Subcutaneous adipose tissue (tissue), 4 donors: Measurements from ENCODE around the gene ZSCAN9. TPM values are rescaled to one million over a fixed set of nuclear protein-coding genes. Genes with fewer than 3 reads are reported as not detected.

Source experiments
- total RNA-seq, 4 donors: library from RNA; depleted of rRNA; stranded (reverse); fragments of >200 nt; gene quantifications; one replicate each; pipeline ENCODE4 v1.1.0, GENCODE V29; 2016
- TF ChIP-seq, protein P1 (sequence below): fragments of 450-650 bp; IDR thresholded peaks from one replicate; pipeline ENCODE4 v1.5.1; 2016; ENCODE audit warnings: low read depth, mild to moderate bottlenecking, control low read depth, antibody characterized with exemption, moderate library complexity

Gene ZSCAN9
- total RNA-seq, 4 donors from 2014 or later, result 8.2 to 16.2 (median 13.5) TPM

DNA sequence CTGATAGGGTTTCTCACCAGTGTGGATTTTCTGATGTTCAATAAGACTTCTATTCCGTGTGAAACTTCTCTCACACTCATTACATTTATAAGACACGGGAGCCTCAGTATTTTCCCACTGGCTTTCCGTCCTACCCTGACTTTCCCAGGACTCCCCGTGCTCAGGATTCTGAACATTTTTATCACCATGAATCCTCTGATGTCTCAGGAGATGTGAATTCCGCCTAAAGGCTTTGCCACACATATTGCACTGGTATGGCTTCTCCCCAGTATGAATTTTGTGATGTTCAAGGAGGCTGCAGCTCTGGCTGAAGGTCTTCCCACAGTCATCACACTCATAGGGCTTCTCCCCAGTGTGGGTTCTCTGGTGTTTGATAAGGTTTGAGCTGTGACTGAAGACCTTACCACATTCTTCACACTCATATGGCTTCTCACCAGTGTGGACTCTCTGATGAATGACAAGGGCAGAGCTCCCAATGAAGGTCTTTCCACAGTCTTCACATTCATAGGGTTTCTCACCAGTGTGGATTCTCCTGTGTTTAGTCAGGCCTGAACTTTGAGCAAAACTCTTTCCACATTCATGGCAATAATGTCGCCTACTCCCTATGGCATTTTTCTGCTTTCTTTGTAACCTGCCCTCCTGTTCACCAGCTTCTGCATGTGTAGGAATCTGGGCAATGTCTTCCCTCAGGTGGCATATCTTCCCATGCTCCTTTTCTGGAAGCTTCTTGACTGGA is 20.3 kb downstream of the ZSCAN9 start:
- TF ChIP-seq, protein P1, sequence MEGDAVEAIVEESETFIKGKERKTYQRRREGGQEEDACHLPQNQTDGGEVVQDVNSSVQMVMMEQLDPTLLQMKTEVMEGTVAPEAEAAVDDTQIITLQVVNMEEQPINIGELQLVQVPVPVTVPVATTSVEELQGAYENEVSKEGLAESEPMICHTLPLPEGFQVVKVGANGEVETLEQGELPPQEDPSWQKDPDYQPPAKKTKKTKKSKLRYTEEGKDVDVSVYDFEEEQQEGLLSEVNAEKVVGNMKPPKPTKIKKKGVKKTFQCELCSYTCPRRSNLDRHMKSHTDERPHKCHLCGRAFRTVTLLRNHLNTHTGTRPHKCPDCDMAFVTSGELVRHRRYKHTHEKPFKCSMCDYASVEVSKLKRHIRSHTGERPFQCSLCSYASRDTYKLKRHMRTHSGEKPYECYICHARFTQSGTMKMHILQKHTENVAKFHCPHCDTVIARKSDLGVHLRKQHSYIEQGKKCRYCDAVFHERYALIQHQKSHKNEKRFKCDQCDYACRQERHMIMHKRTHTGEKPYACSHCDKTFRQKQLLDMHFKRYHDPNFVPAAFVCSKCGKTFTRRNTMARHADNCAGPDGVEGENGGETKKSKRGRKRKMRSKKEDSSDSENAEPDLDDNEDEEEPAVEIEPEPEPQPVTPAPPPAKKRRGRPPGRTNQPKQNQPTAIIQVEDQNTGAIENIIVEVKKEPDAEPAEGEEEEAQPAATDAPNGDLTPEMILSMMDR, result no peak

GRCh38 chr6:28248916-28249315 is 23.8 kb downstream of the ZSCAN9 start:
- TF ChIP-seq, protein P1, result no peak

DNA sequence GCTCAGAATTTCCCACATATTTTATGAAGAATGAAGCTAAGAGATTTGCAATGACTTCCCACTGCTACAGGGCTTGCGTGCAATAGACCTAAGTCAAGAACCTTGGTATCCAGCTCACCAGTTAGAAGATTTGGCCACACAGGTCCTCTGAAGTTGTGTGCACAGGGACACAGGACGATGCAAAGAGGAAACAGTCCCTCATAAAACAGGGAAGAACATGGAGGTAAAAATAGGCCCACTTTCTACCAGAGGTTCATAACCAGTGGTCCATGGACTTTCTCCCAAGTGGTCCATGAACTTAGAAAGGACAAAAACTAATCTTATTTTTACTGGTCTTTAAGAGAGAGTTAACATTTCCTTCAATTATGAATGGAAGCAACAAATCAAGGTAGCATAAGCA is 25.7 kb downstream of the ZSCAN9 start:
- TF ChIP-seq, protein P1, result no peak

DNA sequence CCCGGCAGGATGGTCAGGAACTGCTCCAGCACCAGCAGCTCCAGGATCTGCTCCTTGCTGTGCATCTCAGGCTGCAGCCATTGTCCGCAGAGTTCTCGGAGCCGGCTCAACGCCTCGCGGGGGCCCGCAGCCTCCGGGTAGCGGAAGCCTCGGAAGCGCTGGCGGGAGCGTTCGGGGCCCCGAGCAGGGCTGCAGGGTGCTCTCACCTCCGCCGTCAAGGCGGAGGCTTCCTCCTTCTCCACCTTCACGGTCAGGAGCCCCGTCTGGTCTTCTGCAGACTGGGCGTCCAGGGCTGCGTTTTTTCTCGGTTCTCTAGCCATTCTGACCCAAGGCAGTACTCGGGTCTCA is 26.6 kb downstream of the ZSCAN9 start:
- TF ChIP-seq, protein P1, result no peak

GRCh38 chr6:28252009-28252975 is 27.2 kb downstream of the ZSCAN9 start, which contains the start of gene ZKSCAN4:
ZKSCAN4 (minus strand) TSS chr6:28252269; CDS start chr6:28251980, 289 bp downstream.
- TF ChIP-seq, protein P1, result no peak

DNA sequence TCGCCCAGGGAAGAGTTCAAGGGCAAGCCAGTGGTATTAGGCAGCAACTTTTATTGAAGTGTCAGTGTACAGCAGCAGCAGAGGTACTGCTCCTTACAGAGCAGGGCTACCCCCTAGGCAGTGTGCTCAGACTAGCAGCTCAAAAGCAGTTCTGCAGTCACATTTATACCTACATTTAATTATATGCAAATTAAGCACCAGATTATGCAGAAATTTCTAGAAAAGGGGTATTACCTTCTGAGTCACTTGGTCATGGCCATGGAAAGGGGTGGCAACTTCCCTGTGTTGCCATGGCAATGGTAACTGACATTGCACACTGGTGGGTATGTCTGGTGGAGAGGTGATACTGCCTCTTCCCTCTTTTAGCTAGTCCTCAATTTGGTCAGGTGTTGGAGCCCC is 29.0 kb downstream of the ZSCAN9 start:
- TF ChIP-seq, protein P1, result no peak

DNA sequence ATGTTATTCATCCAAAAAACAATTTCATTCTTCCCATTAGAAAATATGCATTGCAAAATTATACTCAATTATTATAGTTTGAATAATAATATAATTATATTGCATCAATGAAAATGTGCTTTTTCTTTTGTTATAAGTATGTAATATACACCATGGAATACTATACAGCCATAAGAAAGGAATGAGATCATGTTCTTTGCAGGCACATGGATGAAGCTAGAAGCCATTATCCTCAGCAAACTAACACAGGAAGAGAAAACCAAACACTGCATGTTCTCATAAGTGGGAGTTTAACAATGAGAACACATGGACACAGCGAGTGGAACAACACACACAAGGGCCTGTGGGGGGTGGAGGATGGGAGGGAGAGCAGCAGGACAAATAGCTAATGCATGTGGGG is 32.0 kb downstream of the ZSCAN9 start:
- TF ChIP-seq, protein P1, result no peak
